SK-N-SH treated with all-trans-retinoic acid at 6 μM for 48 hours (cell line): ENCODE measurements around the gene CHERP.

ENCODE experiments used
- ARNTL ChIP-seq: fragments of 450-650 bp; formaldehyde crosslinking; IDR thresholded peaks from 2 replicates; pipeline ENCODE4 v1.5.0; 2020; ENCODE audit warnings: low read depth, mild to moderate bottlenecking, moderate library complexity, borderline replicate concordance
- CREB5 ChIP-seq: fragments of 250-450 bp; sonication (Bioruptor Pico); IDR thresholded peaks from 2 replicates; pipeline ENCODE4 v1.5.1; 2020; ENCODE audit warnings: low read depth, mild to moderate bottlenecking, moderate library complexity
- ISL1 ChIP-seq: fragments of 250-450 bp; sonication (Bioruptor Pico); IDR thresholded peaks from 2 replicates; pipeline ENCODE4 v2.1.2; 2022; ENCODE audit warnings: mild to moderate bottlenecking, moderate library complexity
- OSR1 ChIP-seq: fragments of 250-450 bp; sonication (Bioruptor Pico); IDR thresholded peaks from 2 replicates; pipeline ENCODE4 v1.8.0; 2022; ENCODE audit warnings: moderate library complexity, mild to moderate bottlenecking, inconsistent platforms
- PATZ1 ChIP-seq: fragments of 250-450 bp; sonication (Bioruptor Pico); IDR thresholded peaks from 2 replicates; pipeline ENCODE4 v1.8.0; 2020; ENCODE audit warnings: mild to moderate bottlenecking, moderate library complexity, borderline replicate concordance
- PPARA ChIP-seq: fragments of 250-450 bp; sonication (Bioruptor Pico); IDR thresholded peaks from 2 replicates; pipeline ENCODE4 v1.5.0; 2020; ENCODE audit warnings: mild to moderate bottlenecking, borderline replicate concordance
- RARB ChIP-seq: fragments of 250-450 bp; sonication (Bioruptor Pico); IDR thresholded peaks from 2 replicates; pipeline ENCODE4 v1.8.0; 2021; ENCODE audit warnings: mild to moderate bottlenecking, moderate library complexity
- SNAI2 ChIP-seq: fragments of 250-450 bp; sonication (Bioruptor Pico); IDR thresholded peaks from 2 replicates; pipeline ENCODE4 v1.5.0; 2020; ENCODE audit warnings: mild to moderate bottlenecking, moderate library complexity
- TOX ChIP-seq: fragments of 250-450 bp; sonication (Bioruptor Pico); IDR thresholded peaks from 2 replicates; pipeline ENCODE4 v1.8.0; 2021; ENCODE audit warnings: mild to moderate bottlenecking, moderate library complexity, borderline replicate concordance
- ZFP3 ChIP-seq: fragments of 250-450 bp; sonication (Bioruptor Pico); IDR thresholded peaks from 2 replicates; pipeline ENCODE4 v1.5.0; 2020; ENCODE audit warnings: mild to moderate bottlenecking, moderate library complexity
- ZFP30 ChIP-seq: fragments of 450-650 bp; formaldehyde crosslinking; IDR thresholded peaks from 2 replicates; pipeline ENCODE4 v1.5.0; 2022; ENCODE audit warnings: mild to moderate bottlenecking, moderate library complexity
- ZNF565 ChIP-seq: fragments of 450-650 bp; formaldehyde crosslinking; conservative IDR thresholded peaks from 2 replicates; pipeline ENCODE4 v1.5.0; 2020; ENCODE audit warnings: low read depth, mild to moderate bottlenecking, moderate library complexity

- TF ChIP-seq PATZ1 (CRISPR knock-in tag) (no peak), ARNTL (CRISPR knock-in tag) (no peak), TOX (CRISPR knock-in tag) (no peak), PPARA (no peak), SNAI2 (CRISPR knock-in tag) (no peak), ZFP30 (CRISPR knock-in tag) (no peak), CREB5 (CRISPR knock-in tag) (no peak), OSR1 (CRISPR knock-in tag) (no peak), ZNF565 (no peak), RARB (CRISPR knock-in tag) (no peak), ISL1 (CRISPR knock-in tag) (no peak), ZFP3 (CRISPR knock-in tag) (no peak)
Observed at GRCh38 chr19:16477311-16477710, 64.9 kb downstream of the CHERP start.
